ENCODE results near the gene CACNA1S. TPM values are rescaled to one million over a fixed set of nuclear protein-coding genes. Genes with fewer than 3 reads are reported as not detected.

CACNA1S gene
- total and polyA plus RNA-seq, 12 donors, result under 0.01 to 0.09 (median 0.05) TPM; not detected in 7

- intact Hi-C loops (cut with DNase I), result loop anchor here in 1 of 10 donors (10.0 kb wide), 1 partner anchor 77 kb away; no protein-coding TSS in a partner anchor
- Histone ChIP-seq H3K27me3 (no peaks in the 10 kb centered on the region), H3K27ac (no peak overlapping the region), H3K36me3 (peaks cover 0 to 97% (median 20%) of the 10 kb centered on the region in 9 donors), H3K4me3 (no peak overlapping the region), H3K9me3 (no peaks in the 10 kb centered on the region), H3K4me1 (peaks cover 0 to 4% (median 0%) of the 10 kb centered on the region in 9 donors)
- DNase-seq (no peak), ATAC-seq (no peak)
- WGBS, 2 donors, result 86 to 96% methylated on average over 13 of the region's 13 CpGs
- no peak for TF ChIP-seq CTCF (IDR thresholded peaks at IDR 0.05)
Measured at GRCh38 chr1:201147396-201148015, 35.3 kb upstream of the CACNA1S start.

GRCh38 chr1:201146626-201147390, 34.6 kb upstream of the CACNA1S start:
- peaks cover 0 to 100% (median 20%) of the 10 kb centered on the region in 9 donors for H3K36me3 ChIP-seq
- intact Hi-C loops (cut with DNase I), result loop anchor here in 1 of 10 donors (10.0 kb wide), 1 partner anchor 78 kb away; no protein-coding TSS in a partner anchor

DNA sequence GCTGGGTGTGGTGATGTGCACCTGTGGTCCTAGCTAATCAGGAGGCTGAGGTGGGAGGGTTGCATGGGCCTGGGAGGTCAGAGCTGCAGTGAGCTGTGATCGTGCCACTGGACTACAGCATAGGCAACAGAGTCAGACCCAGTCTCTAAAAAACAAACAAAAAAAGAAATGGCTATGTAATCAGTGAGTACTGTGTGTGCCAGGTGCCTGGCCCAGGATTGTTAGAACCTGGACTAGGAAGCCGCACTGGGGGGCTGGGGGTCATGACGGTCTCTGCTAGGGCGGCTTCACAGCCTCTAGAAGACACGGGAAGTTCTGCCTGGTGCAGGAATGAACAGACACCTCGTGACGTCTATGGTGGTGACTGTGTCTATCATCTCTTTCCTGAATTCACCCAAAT, 33.6 kb upstream of the CACNA1S start:
- Histone ChIP-seq H3K27ac (no peak overlapping the region), H3K27me3 (no peaks in the 10 kb centered on the region), H3K36me3 (peaks cover 0 to 100% (median 20%) of the 10 kb centered on the region in 9 donors), H3K4me3 (no peak overlapping the region), H3K9me3 (no peaks in the 10 kb centered on the region), H3K4me1 (peaks cover 0 to 13% (median 0%) of the 10 kb centered on the region in 9 donors)
- WGBS, 2 donors, result 89 to 95% methylated on average over 7 of the region's 7 CpGs
- intact Hi-C loops (cut with DNase I), result loop anchor here in 1 of 10 donors (10.0 kb wide), 1 partner anchor 79 kb away; no protein-coding TSS in a partner anchor
- ATAC-seq, result no peak
- no peak for DNase-seq
- TF ChIP-seq CTCF (IDR thresholded peaks at IDR 0.05), result no peak

More at GRCh38 chr1:201146626-201147390, 34.6 kb upstream of the CACNA1S start:
- ATAC-seq, result no peak
- no peak overlapping the region for H3K4me3 ChIP-seq
- no peak for TF ChIP-seq CTCF (IDR thresholded peaks at IDR 0.05)
- H3K4me1 ChIP-seq, result peaks cover 0 to 8% (median 0%) of the 10 kb centered on the region in 9 donors
- H3K9me3 ChIP-seq, result no peaks in the 10 kb centered on the region
- H3K27ac ChIP-seq, result no peak overlapping the region
- DNase-seq, result no peak
- WGBS, 2 donors, result 94 to 98% methylated on average over 16 to 17 of the region's 17 CpGs
- no peaks in the 10 kb centered on the region for H3K27me3 ChIP-seq

DNA sequence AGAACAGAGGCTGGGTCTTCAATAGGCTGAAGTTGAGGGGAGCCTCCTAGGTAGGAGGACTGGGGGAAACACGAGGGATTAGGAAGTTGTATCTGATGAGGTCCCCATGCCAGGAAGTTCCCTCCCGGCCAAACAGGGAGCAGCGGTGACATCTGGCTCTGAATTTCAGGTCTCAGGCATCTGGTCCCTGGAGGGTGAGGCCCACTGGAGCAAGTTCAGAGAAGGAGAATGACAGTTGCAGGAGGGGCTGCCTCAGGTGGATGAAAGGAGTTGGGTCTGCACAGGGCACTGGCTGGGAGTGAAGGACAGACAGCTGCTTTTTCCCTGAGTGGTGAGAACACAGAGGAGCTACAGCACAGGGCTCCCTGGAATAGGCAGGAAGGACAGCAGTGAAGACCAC, 32.9 kb upstream of the CACNA1S start:
- 81% methylated on average over 3 of the region's 3 CpGs for WGBS, 2 donors
- peaks cover 0 to 100% (median 20%) of the 10 kb centered on the region in 9 donors for H3K36me3 ChIP-seq
- no peaks in the 10 kb centered on the region for H3K9me3 ChIP-seq
- H3K27me3 ChIP-seq, result no peaks in the 10 kb centered on the region
- no peak overlapping the region for H3K4me3 ChIP-seq
- DNase-seq (no peak), ATAC-seq (no peak)
- no peak overlapping the region for H3K27ac ChIP-seq
- H3K4me1 ChIP-seq, result peaks cover 0 to 13% (median 0%) of the 10 kb centered on the region in 9 donors
- intact Hi-C loops (cut with DNase I), result loop anchor here in 1 of 10 donors (10.0 kb wide), 1 partner anchor 80 kb away; no protein-coding TSS in a partner anchor
- TF ChIP-seq CTCF (IDR thresholded peaks at IDR 0.05), result no peak
